ENCODE measurements around the gene POLR1A. TPM values are rescaled to one million over a fixed set of nuclear protein-coding genes. Genes with fewer than 3 reads are reported as not detected.

The POLR1A gene
- total RNA-seq, 1 experiment from 2014 or later, result 62.7 TPM

GRCh38 chr2:86010083-86010482, 95.6 kb downstream of the POLR1A start:
- peaks cover 29 to 40% of the 10 kb centered on the region in 2 experiments for H3K9me3 Mint-ChIP-seq
- no peaks in the 10 kb centered on the region for H3K79me2 ChIP-seq (ENCODE audit: insufficient read depth, low read length)
- no peaks in the 10 kb centered on the region for H4K20me1 ChIP-seq (ENCODE audit: control insufficient read depth, insufficient read depth, insufficient read length)
- H3K18ac ChIP-seq (ENCODE audit: insufficient read length, low read depth, low read length), result no peak overlapping the region
- H3K23me2 ChIP-seq (ENCODE audit: insufficient read length, low read depth, low read length, poor library complexity, severe bottlenecking), result no peaks in the 10 kb centered on the region
- no peak overlapping the region for H3K27ac ChIP-seq (ENCODE audit: insufficient read length, low read depth, low read length)
- no peak overlapping the region for H2BK12ac ChIP-seq (ENCODE audit: insufficient read length, low read depth, low read length)
- H3K56ac ChIP-seq (ENCODE audit: insufficient read length, low read depth, low read length), result no peak overlapping the region
- H2BK15ac ChIP-seq (ENCODE audit: low read depth, low read length), result no peak overlapping the region
- no peak for TF ChIP-seq CTCF (conservative IDR thresholded peaks at IDR 0.05)
- H3K27ac Mint-ChIP-seq, result no peak overlapping the region
- no peak overlapping the region for H4K5ac ChIP-seq (ENCODE audit: insufficient read length, low read depth, low read length)
- peaks cover 0 to 5% of the 10 kb centered on the region in 2 experiments; a peak in 1 of 4 replicates for H3K4me1 Mint-ChIP-seq
- H3K4ac ChIP-seq (ENCODE audit: low read depth, low read length), result no peak overlapping the region
- no peaks in the 10 kb centered on the region for H3K4me1 ChIP-seq (ENCODE audit: insufficient read depth, low read length)
- peaks cover 8% of the 10 kb centered on the region for H3K27me3 Mint-ChIP-seq (ENCODE audit: low read depth)
- H3K27me3 ChIP-seq (ENCODE audit: insufficient read depth, low read length), result no peaks in the 10 kb centered on the region
- H2AFZ ChIP-seq (ENCODE audit: low read length), result no peak overlapping the region
- peaks cover 5 to 22% (median 11%) of the 10 kb centered on the region in 3 experiments; a peak in 6 of 7 replicates for H3K36me3 Mint-ChIP-seq (ENCODE audit: insufficient read depth in 1 of 3, low read depth in 3 of 3)
- no peak overlapping the region for H4K8ac ChIP-seq (replicated peaks; ENCODE audit: insufficient read length, low read depth, low read length)
- no peak overlapping the region for H2BK5ac ChIP-seq (ENCODE audit: insufficient read length, low read length)
- no peak overlapping the region for H3K4me2 ChIP-seq (ENCODE audit: insufficient read depth, insufficient read length, low read length)
- no peak overlapping the region for H3K23ac ChIP-seq (ENCODE audit: insufficient read length, low read depth, low read length)
- no peak overlapping the region for H2AK5ac ChIP-seq (ENCODE audit: insufficient read length, low read length)
- no peak overlapping the region for H3K14ac ChIP-seq (ENCODE audit: insufficient read depth, low read length)
- no peak overlapping the region for H2BK120ac ChIP-seq (ENCODE audit: low read depth, low read length, poor library complexity, severe bottlenecking)
- H3K9me3 ChIP-seq (ENCODE audit: control insufficient read depth, low read depth, low read length), result peaks cover 8% of the 10 kb centered on the region
- H3K4me3 Mint-ChIP-seq, result no peak overlapping the region
- H4K91ac ChIP-seq (ENCODE audit: insufficient read length, low read depth, low read length), result no peak overlapping the region
- no peaks in the 10 kb centered on the region for H3K79me1 ChIP-seq (ENCODE audit: insufficient read depth, low read depth, low read length, poor library complexity, severe bottlenecking)
- H3T11ph ChIP-seq (ENCODE audit: low read length), result no peak overlapping the region
- H3K9ac ChIP-seq (ENCODE audit: extremely low read depth, insufficient read length, low read length), result no peak overlapping the region
- no peak for DNase-seq
- no peak overlapping the region for H2BK20ac ChIP-seq (ENCODE audit: low read depth, low read length, poor library complexity, severe bottlenecking)
